Activated T-cell treated with anti-CD3 and anti-CD28 coated beads, Interleukin-2, amount 50 U/mL, for 72 hours (primary cell): ENCODE measurements around the gene VTI1A. TPM values are rescaled to one million over a fixed set of nuclear protein-coding genes. Genes with fewer than 3 reads are reported as not detected.

Experiments
- ATAC-seq, 2 donors: fragments of 150-1000 bp; cut with Tn5 transposase; replicated peaks in 1 of 2; 2 replicates each; pipeline ENCODE4 v1.10.0; 2021; ENCODE audit warnings: moderate library complexity in 2 of 2, mild to moderate bottlenecking in 1 of 2
- DNase-seq, 2 donors: peaks; one replicate each; pipeline ENCODE4 v3.0.0; 2021 to 2022; ENCODE audit warnings: mixed read lengths in 1 of 2
- H3K27ac Mint-ChIP-seq: one replicate; pipeline ENCODE4 v1.8.0; 2022; ENCODE audit warnings: mild to moderate bottlenecking, moderate library complexity, mixed read lengths
- H3K27me3 Mint-ChIP-seq: one replicate; pipeline ENCODE4 v1.8.0; 2022; ENCODE audit warnings: low read depth, mixed read lengths
- H3K36me3 Mint-ChIP-seq, 2 donors: one replicate each; pipeline ENCODE4 v1.8.0; 2022; ENCODE audit warnings: mixed read lengths in 2 of 2, mild to moderate bottlenecking in 1 of 2; ENCODE audit not compliant: insufficient read depth in 2 of 2
- H3K4me1 Mint-ChIP-seq: one replicate; pipeline ENCODE4 v1.8.0; 2022; ENCODE audit warnings: low read depth, mixed read lengths
- H3K4me3 Mint-ChIP-seq, 2 donors: one replicate each; pipeline ENCODE4 v1.8.0; 2022; ENCODE audit warnings: mild to moderate bottlenecking in 2 of 2, mixed read lengths in 2 of 2, moderate library complexity in 2 of 2
- H3K9me3 Mint-ChIP-seq, 2 donors: one replicate each; pipeline ENCODE4 v1.8.0; 2022; ENCODE audit warnings: mixed read lengths in 2 of 2
- total RNA-seq, 2 donors: library from RNA; stranded (reverse); gene quantifications; one replicate each; pipeline ENCODE4 v1.2.3, GENCODE V29; 2022

VTI1A gene
- total RNA-seq, 2 donors from 2014 or later = 65.5 to 71.8 TPM

DNA sequence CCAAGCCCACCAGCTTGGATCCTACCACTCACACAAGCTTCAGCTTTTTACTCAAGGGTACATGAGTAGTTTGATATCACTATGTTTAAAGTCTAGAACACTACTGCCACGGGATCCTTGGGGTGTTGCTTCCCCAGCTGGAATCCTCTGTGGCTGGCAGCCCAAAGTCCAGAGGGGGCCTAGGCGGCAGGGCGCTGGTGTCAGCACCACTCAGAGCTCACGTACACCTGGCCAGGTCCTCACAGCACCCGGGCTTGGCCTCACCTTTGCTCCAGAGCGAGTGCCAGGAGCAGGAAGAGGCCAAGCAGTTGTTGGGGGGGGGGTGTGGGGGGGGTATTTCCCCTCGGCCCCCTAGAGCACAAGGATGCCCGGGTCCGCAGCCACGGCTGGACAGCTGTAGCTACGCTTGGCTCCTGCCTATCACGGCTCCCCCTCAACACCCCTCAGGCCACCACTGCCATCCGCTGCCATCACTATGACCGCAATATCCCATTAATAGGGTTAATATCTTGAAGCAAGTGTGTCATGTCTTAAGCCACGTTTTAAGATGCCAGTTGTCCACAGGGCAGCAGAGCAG, 17.3 kb upstream of the VTI1A start:
- no peak for ATAC-seq
- Mint-ChIP-seq H3K27ac (peak overlapping the region; percentile 18), H3K27me3 (no peaks in the 10 kb centered on the region), H3K4me3 (no peak overlapping the region), H3K4me1 (no peaks in the 10 kb centered on the region), H3K9me3 (no peaks in the 10 kb centered on the region), H3K36me3 (peaks cover 13 to 29% of the 10 kb centered on the region in 2 donors)
- no peak for DNase-seq

GRCh38 chr10:112433136-112433535, 13.9 kb upstream of the VTI1A start:
- no peak for DNase-seq
- H3K27ac Mint-ChIP-seq = peak overlapping the region; percentile 51
- H3K27me3 Mint-ChIP-seq = no peaks in the 10 kb centered on the region
- H3K4me3 Mint-ChIP-seq = no peak overlapping the region
- H3K9me3 Mint-ChIP-seq = no peaks in the 10 kb centered on the region
- ATAC-seq = no peak
- no peaks in the 10 kb centered on the region for H3K4me1 Mint-ChIP-seq
- peaks cover 8 to 22% of the 10 kb centered on the region in 2 donors for H3K36me3 Mint-ChIP-seq

- ATAC-seq (no peak), DNase-seq (no peak)
- Mint-ChIP-seq H3K4me1 (no peaks in the 10 kb centered on the region), H3K27me3 (no peaks in the 10 kb centered on the region), H3K9me3 (no peaks in the 10 kb centered on the region), H3K36me3 (peaks cover 9 to 17% of the 10 kb centered on the region in 2 donors), H3K27ac (no peak overlapping the region), H3K4me3 (no peak overlapping the region)
Observed at GRCh38 chr10:112434988-112435619, 11.9 kb upstream of the VTI1A start.

- H3K4me3 Mint-ChIP-seq = no peak overlapping the region
- no peak overlapping the region for H3K27ac Mint-ChIP-seq
- peaks cover 13 to 22% of the 10 kb centered on the region in 2 donors for H3K36me3 Mint-ChIP-seq
- H3K27me3 Mint-ChIP-seq = no peaks in the 10 kb centered on the region
- H3K4me1 Mint-ChIP-seq = peaks cover 18% of the 10 kb centered on the region
- no peak for ATAC-seq
- no peaks in the 10 kb centered on the region for H3K9me3 Mint-ChIP-seq
- DNase-seq = no peak
Observed at GRCh38 chr10:112438356-112438755, 8.7 kb upstream of the VTI1A start.

DNA sequence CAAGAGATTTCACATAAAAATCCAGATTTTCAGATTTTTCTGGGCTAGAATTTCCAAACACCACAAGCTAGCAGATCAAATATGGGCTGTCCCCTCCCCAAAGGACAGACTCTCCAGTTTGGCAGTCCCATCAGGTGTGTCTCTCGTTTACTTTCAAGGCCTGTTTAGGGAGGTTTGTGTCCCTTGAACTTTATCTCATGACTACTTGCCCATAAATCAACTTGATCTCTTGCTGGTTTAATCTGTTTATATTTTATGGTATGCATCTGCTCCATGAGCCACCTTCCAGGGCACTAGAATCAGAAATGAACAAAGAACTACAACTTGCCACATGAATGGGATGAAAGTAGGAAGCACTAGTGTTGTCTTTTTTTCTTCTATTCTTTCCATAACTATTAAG, 5.5 kb upstream of the VTI1A start:
- peaks cover 45% of the 10 kb centered on the region for H3K4me1 Mint-ChIP-seq

GRCh38 chr10:112442063-112442462, 5.0 kb upstream of the VTI1A start:
- H3K4me1 Mint-ChIP-seq = peaks cover 45% of the 10 kb centered on the region

More for the DNA sequence above, 5.5 kb upstream of the VTI1A start:
- H3K9me3 Mint-ChIP-seq = no peaks in the 10 kb centered on the region
- ATAC-seq = no peak
- peak overlapping the region; percentile 93 for H3K27ac Mint-ChIP-seq
- no peaks in the 10 kb centered on the region for H3K27me3 Mint-ChIP-seq
- DNase-seq = no peak
- H3K36me3 Mint-ChIP-seq = peaks cover 13 to 29% of the 10 kb centered on the region in 2 donors
- H3K4me3 Mint-ChIP-seq = peak overlapping the region in 1 of 2 donors; percentile 74

DNA sequence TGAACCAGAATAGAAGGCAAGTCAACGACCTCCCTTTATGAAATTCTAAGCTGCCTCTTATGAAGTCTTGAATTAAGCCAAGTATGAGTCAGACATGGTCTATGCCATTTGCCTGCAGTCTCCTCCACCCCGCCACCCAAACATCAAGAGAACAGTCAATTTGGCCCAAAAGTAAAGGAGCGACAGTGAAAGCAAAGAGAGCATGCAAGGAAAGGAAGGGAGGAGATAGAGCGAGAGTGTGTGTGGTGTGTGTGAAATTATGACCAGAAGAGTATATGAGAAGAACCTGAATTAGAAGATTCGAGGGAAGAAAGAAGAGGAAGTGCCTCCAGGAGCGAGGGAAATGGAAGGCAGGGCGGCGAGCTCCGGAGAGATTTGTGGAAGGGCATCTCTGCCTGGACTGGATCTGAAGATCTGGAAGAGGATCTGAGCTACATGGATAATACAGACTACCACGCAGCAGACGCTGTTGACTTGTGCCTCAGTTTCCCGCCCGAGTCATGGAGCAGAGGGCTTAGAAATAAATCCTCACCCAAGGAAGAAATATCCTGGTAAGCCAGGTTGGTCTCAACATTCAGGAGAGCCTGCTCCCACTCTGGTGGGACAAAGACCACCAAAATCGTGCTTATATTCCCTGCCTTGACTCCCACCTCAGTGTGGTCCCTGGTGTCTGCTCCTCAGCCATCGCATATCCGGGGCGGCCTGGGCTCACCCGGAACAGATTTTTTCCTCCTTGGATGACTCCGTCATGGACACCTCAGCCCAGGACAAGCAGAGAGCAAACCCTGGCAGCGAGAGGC, 760 bp upstream of the VTI1A start:
- Mint-ChIP-seq H3K27ac (peak overlapping the region; percentile 94), H3K36me3 (peaks cover 9 to 34% of the 10 kb centered on the region in 2 donors), H3K9me3 (no peaks in the 10 kb centered on the region), H3K4me1 (peaks cover 66% of the 10 kb centered on the region), H3K4me3 (peak overlapping the region; percentile 91 to 92), H3K27me3 (no peaks in the 10 kb centered on the region)
- DNase-seq (peak; percentile 15 to 21), ATAC-seq (peak in 1 of 2 donors; percentile 18)

More at GRCh38 chr10:112442063-112442462, 5.0 kb upstream of the VTI1A start:
- H3K27ac Mint-ChIP-seq = peak overlapping the region; percentile 93
- peak overlapping the region; percentile 4 to 74 for H3K4me3 Mint-ChIP-seq
- ATAC-seq = peak; percentile 16 to 49
- no peaks in the 10 kb centered on the region for H3K27me3 Mint-ChIP-seq
- no peak for DNase-seq
- H3K36me3 Mint-ChIP-seq = peaks cover 15 to 32% of the 10 kb centered on the region in 2 donors
- H3K9me3 Mint-ChIP-seq = no peaks in the 10 kb centered on the region

DNA sequence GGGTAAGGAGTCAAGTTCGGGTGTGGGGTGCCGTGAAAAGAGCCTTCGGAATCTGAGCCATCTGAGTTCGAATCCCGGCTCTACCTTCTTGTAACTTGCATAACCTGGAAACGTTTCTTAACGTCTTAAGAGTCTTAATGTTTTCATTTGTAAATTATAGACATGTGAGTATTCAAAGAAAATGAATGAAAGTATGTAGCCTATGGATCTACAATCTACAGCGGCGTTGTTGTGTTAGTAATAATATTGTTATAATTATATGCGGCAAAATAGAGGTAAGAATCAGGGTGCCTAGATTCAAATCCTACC, 559 bp downstream of the VTI1A start:
- ATAC-seq = no peak
- Mint-ChIP-seq H3K4me1 (peaks cover 56% of the 10 kb centered on the region), H3K9me3 (no peaks in the 10 kb centered on the region), H3K36me3 (peaks cover 6 to 26% of the 10 kb centered on the region in 2 donors), H3K27ac (peak overlapping the region; percentile 94), H3K4me3 (peak overlapping the region; percentile 91 to 92), H3K27me3 (no peaks in the 10 kb centered on the region)
- no peak for DNase-seq

DNA sequence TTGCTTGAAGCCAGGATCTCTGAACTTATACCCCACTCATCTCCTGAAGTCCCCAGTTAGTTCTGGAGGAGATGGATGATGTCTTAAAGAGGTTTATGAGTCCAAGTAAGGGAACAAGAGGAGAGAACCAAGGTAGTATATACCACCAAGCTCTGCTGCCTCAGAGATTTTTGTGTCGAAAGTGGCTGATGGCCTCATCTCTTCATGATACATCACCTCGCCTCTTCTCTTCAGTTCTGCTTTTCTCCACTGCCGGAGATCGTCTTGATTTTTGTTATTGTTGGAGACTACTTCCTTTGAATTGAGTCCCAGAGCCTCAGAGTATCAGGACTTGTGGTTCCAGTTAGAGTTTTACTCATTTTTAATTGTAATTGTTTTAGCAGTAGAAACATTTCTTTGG, 1.9 kb downstream of the VTI1A start:
- Mint-ChIP-seq H3K4me3 (peak overlapping the region; percentile 91 to 92), H3K4me1 (peaks cover 49% of the 10 kb centered on the region), H3K27ac (peak overlapping the region; percentile 66), H3K36me3 (peaks cover 6 to 20% of the 10 kb centered on the region in 2 donors), H3K9me3 (no peaks in the 10 kb centered on the region), H3K27me3 (no peaks in the 10 kb centered on the region)
- ATAC-seq = no peak
- DNase-seq = no peak

- Mint-ChIP-seq H3K36me3 (peaks cover 0 to 1% of the 10 kb centered on the region in 2 donors), H3K4me3 (peak overlapping the region; percentile 61 to 91), H3K4me1 (peaks cover 56% of the 10 kb centered on the region), H3K27me3 (no peaks in the 10 kb centered on the region), H3K9me3 (no peaks in the 10 kb centered on the region), H3K27ac (peak overlapping the region; percentile 100)
- ATAC-seq (peak in 1 of 2 donors; percentile 10), DNase-seq (no peak)
Observed at GRCh38 chr10:112454910-112455779, 8.1 kb downstream of the VTI1A start.

DNA sequence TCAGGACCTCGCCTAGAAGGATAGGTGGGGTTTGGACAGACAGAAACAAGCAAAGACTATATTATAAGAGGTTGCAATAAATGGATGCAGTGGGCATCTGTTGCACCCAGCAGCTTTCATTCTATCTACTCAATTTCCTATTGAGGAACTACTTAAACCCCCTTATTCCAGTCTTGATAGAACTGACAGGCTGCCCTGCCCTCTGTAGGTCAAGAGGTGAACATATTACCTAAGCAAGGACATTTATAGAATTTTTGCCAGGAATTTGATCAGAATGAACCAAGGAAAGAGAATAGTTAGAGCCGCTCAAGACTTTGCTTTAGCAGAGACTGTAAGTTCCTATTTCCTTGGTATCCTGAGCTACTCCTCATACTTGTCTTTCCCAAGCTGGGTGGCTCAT, 9.5 kb downstream of the VTI1A start:
- H3K4me3 Mint-ChIP-seq = peak overlapping the region in 1 of 2 donors; percentile 61
- no peaks in the 10 kb centered on the region for H3K9me3 Mint-ChIP-seq
- ATAC-seq (no peak), DNase-seq (peak in 1 of 2 donors; percentile 13)
- peak overlapping the region; percentile 100 for H3K27ac Mint-ChIP-seq
- peaks cover 4 to 7% of the 10 kb centered on the region in 2 donors for H3K36me3 Mint-ChIP-seq
- peaks cover 60% of the 10 kb centered on the region for H3K4me1 Mint-ChIP-seq
- H3K27me3 Mint-ChIP-seq = no peaks in the 10 kb centered on the region

DNA sequence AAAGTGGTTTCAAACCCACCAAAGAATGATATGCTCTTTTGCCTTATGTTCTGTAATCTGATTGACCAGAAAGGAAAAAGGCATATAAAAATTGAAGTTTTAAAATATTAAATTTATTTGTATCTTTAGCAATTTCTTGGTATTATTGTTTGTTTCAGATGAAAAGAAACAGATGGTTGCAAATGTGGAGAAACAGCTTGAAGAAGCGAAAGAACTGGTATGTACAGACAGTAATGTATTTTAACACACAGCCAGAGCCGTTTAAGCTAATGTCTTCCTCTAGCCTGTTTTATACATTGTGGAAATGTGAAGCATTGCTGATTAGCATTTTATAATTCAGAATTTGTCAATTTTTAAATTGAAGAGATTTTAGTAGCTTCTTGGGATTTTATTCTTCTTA, 13.4 kb downstream of the VTI1A start:
- no peaks in the 10 kb centered on the region for H3K27me3 Mint-ChIP-seq
- ATAC-seq = no peak

More for the DNA sequence above, 13.4 kb downstream of the VTI1A start:
- no peak for DNase-seq
- H3K27ac Mint-ChIP-seq = peak overlapping the region; percentile 98
- H3K4me3 Mint-ChIP-seq = peak overlapping the region in 1 of 2 donors; percentile 51
- peaks cover 0 to 1% of the 10 kb centered on the region in 2 donors for H3K9me3 Mint-ChIP-seq
- H3K36me3 Mint-ChIP-seq = peaks cover 16 to 31% of the 10 kb centered on the region in 2 donors
- H3K4me1 Mint-ChIP-seq = peaks cover 68% of the 10 kb centered on the region
